OCI-LY7 (cell line): ENCODE data around the gene APBB1IP. TPM values are rescaled to one million over a fixed set of nuclear protein-coding genes. Genes with fewer than 3 reads are reported as not detected.

Experiments
- BruUV-seq: library from RNA; stranded (reverse); fragments of 400-500 nt; replicated peaks from 2 replicates; lab custom pipeline; 2021; lab: Mats Ljungman, UMichigan
- CTCF ChIA-PET: fragments of 300-600 bp; sonication (Branson Sonifier 250); formaldehyde crosslinking; loops from one replicate; lab custom pipeline; 2022; ENCODE audit warnings: antibody characterized with exemption; ENCODE audit not compliant: unreplicated experiment; lab: Charles Lee
- POLR2A ChIA-PET: fragments of 300-600 bp; sonication (Branson Sonifier 250); formaldehyde crosslinking; loops from one replicate; lab custom pipeline; 2022; ENCODE audit warnings: antibody characterized with exemption; lab: Charles Lee
- DNase-seq: peaks from one replicate; pipeline ENCODE4 v3.0.0-alpha.2; 2015; ENCODE audit warnings: low spot score
- H2AFZ ChIP-seq: fragments of 200-600 bp; sonication (generic), shearing (Covaris generic); 2 replicates; pipeline ENCODE4 v1.6.1; 2014; ENCODE audit warnings: mild to moderate bottlenecking, antibody characterized with exemption, low read length, moderate library complexity
- H3K27ac ChIP-seq: fragments of 200-600 bp; sonication (generic); 2 replicates; pipeline ENCODE4 v1.5.1; 2014; ENCODE audit warnings: mixed run types, low read depth, mild to moderate bottlenecking, moderate library complexity, low read length, inconsistent platforms; ENCODE audit not compliant: poor library complexity, severe bottlenecking
- H3K36me3 ChIP-seq: fragments of 200-600 bp; sonication (generic); 2 replicates; pipeline ENCODE4 v1.6.1; 2014; ENCODE audit warnings: mild to moderate bottlenecking, antibody characterized with exemption, low read length, moderate library complexity, mixed read lengths; ENCODE audit not compliant: insufficient read depth
- H3K4me1 ChIP-seq: fragments of 200-600 bp; sonication (generic); 2 replicates; pipeline ENCODE4 v1.5.1; 2014; ENCODE audit warnings: mild to moderate bottlenecking, low read length; ENCODE audit not compliant: insufficient read depth, poor library complexity, severe bottlenecking
- H3K4me2 ChIP-seq: fragments of 200-600 bp; sonication (generic); 2 replicates; pipeline ENCODE4 v1.6.1; 2014; ENCODE audit warnings: mild to moderate bottlenecking, low read length
- H3K4me3 ChIP-seq: fragments of 200-600 bp; sonication (generic); 2 replicates; pipeline ENCODE4 v1.5.1; 2014; ENCODE audit warnings: mild to moderate bottlenecking, low read depth, low read length; ENCODE audit not compliant: poor library complexity, severe bottlenecking
- H3K79me2 ChIP-seq: fragments of 200-600 bp; sonication (generic); 2 replicates; pipeline ENCODE4 v1.6.1; 2016; ENCODE audit warnings: low read depth, mild to moderate bottlenecking, low read length, moderate library complexity, mixed read lengths; ENCODE audit not compliant: insufficient read depth
- H3K9me2 ChIP-seq: fragments of 200-600 bp; sonication (generic); 2 replicates; pipeline ENCODE4 v1.6.1; 2016; ENCODE audit warnings: mild to moderate bottlenecking, low read length, mixed read lengths; ENCODE audit not compliant: insufficient read depth
- H3K9me3 ChIP-seq: fragments of 200-600 bp; sonication (generic); 2 replicates; pipeline ENCODE4 v1.6.1; 2014; ENCODE audit warnings: mild to moderate bottlenecking, mixed run types, low read length, mixed read lengths
- H4K20me1 ChIP-seq: fragments of 200-600 bp; sonication (generic); 2 replicates; pipeline ENCODE4 v1.6.1; 2014; ENCODE audit warnings: mild to moderate bottlenecking, antibody characterized with exemption, low read length, moderate library complexity, mixed read lengths; ENCODE audit not compliant: insufficient read depth
- EZH2phosphoT487 ChIP-seq: fragments of 200-600 bp; sonication (generic); IDR thresholded peaks from 2 replicates; pipeline ENCODE4 v1.6.1; 2018; ENCODE audit warnings: low read depth, borderline replicate concordance, mild to moderate bottlenecking, mixed run types, antibody characterized with exemption, low read length, moderate library complexity, mixed read lengths
- intact Hi-C: fragments of 100-400 bp; cut with micrococcal nuclease; formaldehyde crosslinking; loops from one replicate; pipeline ENCODE4 v1.10.0; 2022; ENCODE audit not compliant: unreplicated experiment
- total RNA-seq, 2 experiments: library from RNA; depleted of rRNA in 1 of 2; stranded (reverse); fragments of >200 nt in 1 of 2; shearing (Covaris generic) in 1 of 2; gene quantifications; 2 replicates each; pipeline ENCODE4 v1.2.3, GENCODE V29; 2014 to 2022
- TF ChIP-seq, protein P1 (sequence below): fragments of 200-600 bp; sonication (generic); conservative IDR thresholded peaks from 2 replicates; pipeline ENCODE4 v1.5.1; 2014; ENCODE audit warnings: mild to moderate bottlenecking, antibody characterized with exemption, low read length, moderate library complexity, mixed read lengths

The APBB1IP gene
- total RNA-seq, 2 experiments from 2014 or later, result 65.8 to 167 TPM

- DNase-seq, result no peak
- no TSS peak for BruUV-seq
- Histone ChIP-seq H3K9me2 (no peaks in the 10 kb centered on the region), H3K9me3 (no peaks in the 10 kb centered on the region), H3K4me1 (no peaks in the 10 kb centered on the region), H3K27ac (no peak overlapping the region), H4K20me1 (no peaks in the 10 kb centered on the region), H3K4me2 (no peak overlapping the region), H2AFZ (no peak overlapping the region), H3K79me2 (no peaks in the 10 kb centered on the region), H3K4me3 (no peak overlapping the region), H3K36me3 (peaks cover 99% of the 10 kb centered on the region)
- intact Hi-C loops, result no loop called here
- ChIA-PET POLR2A (interaction anchor here (1.4 kb wide), 1 partner anchor 17 kb away, joined by 7 read pairs; no protein-coding TSS in a partner anchor), CTCF (no interaction called here)
- TF ChIP-seq, protein P1, sequence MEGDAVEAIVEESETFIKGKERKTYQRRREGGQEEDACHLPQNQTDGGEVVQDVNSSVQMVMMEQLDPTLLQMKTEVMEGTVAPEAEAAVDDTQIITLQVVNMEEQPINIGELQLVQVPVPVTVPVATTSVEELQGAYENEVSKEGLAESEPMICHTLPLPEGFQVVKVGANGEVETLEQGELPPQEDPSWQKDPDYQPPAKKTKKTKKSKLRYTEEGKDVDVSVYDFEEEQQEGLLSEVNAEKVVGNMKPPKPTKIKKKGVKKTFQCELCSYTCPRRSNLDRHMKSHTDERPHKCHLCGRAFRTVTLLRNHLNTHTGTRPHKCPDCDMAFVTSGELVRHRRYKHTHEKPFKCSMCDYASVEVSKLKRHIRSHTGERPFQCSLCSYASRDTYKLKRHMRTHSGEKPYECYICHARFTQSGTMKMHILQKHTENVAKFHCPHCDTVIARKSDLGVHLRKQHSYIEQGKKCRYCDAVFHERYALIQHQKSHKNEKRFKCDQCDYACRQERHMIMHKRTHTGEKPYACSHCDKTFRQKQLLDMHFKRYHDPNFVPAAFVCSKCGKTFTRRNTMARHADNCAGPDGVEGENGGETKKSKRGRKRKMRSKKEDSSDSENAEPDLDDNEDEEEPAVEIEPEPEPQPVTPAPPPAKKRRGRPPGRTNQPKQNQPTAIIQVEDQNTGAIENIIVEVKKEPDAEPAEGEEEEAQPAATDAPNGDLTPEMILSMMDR, result peak; percentile 47; the same call in 1 of the 2 replicates
- TF ChIP-seq EZH2phosphoT487, result no peak
Observed at GRCh38 chr10:26516540-26517101, 78.5 kb downstream of the APBB1IP start.

DNA sequence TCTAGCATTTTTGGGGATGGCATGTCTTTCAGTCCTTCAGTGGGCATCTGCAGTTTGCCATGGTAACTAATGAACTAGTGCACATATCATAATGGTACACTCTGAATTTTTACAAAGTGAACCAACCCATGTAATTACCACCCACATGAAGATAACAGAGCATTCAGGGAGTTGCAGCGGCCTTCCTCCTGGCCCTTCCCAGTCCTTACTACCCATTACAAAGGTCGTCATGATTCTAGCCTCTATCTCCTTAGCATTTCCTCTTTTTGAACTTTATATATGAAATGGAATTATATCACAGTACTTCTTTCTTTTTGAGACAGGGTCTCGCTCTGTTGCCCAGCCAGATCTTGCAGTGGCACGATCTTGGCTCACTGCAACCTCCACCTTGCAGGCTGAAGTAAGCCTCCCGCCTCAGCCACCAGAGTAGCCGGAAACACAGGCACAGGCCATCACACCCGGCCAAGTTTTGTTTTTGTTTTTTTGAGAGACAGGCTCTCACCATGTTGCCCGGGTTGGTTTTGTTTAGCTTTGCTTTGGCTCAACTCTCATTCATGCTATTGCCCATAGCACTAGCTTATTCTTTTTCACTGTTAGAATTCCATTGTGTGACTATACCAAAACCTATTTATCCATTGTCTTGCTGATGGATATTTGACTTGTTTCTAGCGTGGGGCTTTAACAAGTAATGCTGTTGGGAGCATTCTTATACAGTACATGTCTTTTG is 79.2 kb downstream of the APBB1IP start:
- H3K9me2 ChIP-seq, result no peaks in the 10 kb centered on the region
- H2AFZ ChIP-seq, result no peak overlapping the region
- H4K20me1 ChIP-seq, result no peaks in the 10 kb centered on the region
- TF ChIP-seq EZH2phosphoT487, result no peak
- no peak overlapping the region for H3K4me2 ChIP-seq
- ChIA-PET POLR2A (interaction anchor here (0.6 kb wide), 1 partner anchor 718 kb away, joined by 4 read pairs; no protein-coding TSS in a partner anchor), CTCF (interaction anchor here (0.7 kb wide), 1 partner anchor 701 kb away, joined by 3 read pairs; no protein-coding TSS in a partner anchor)
- H3K4me1 ChIP-seq, result no peaks in the 10 kb centered on the region
- H3K4me3 ChIP-seq, result no peak overlapping the region
- BruUV-seq, result no TSS peak
- no peak for DNase-seq
- H3K9me3 ChIP-seq, result no peaks in the 10 kb centered on the region
- H3K79me2 ChIP-seq, result no peaks in the 10 kb centered on the region
- peaks cover 99% of the 10 kb centered on the region for H3K36me3 ChIP-seq
- intact Hi-C loops, result no loop called here
- H3K27ac ChIP-seq, result no peak overlapping the region

DNA sequence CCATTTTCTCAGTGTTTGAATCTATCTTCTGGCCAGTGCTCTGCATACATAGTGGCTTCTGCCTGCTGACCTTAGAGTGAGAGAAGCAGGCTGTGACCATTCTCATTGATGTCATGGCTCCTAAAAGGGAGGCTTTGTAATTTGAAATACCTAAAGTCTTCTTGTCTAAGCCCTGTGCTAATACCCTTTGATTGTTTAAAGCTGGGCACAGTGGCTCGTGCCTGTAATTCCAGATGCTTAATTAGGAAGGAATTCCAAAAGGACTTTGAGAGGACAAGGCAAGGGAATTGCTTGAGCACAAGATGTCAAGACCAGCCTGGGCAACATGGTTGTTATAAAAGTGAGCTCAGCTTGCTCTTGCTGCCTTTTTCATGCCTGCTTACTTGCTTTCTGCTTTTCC is 81.7 kb downstream of the APBB1IP start:
- H3K4me3 ChIP-seq, result no peak overlapping the region
- BruUV-seq, result no TSS peak
- no peak overlapping the region for H2AFZ ChIP-seq
- peaks cover 99% of the 10 kb centered on the region for H3K36me3 ChIP-seq
- DNase-seq, result no peak
- no peak for TF ChIP-seq EZH2phosphoT487
- TF ChIP-seq, protein P1, result no peak
- no peaks in the 10 kb centered on the region for H3K9me3 ChIP-seq
- no peaks in the 10 kb centered on the region for H3K4me1 ChIP-seq
- no peak overlapping the region for H3K4me2 ChIP-seq
- ChIA-PET POLR2A (interaction anchor here (0.6 to 1.0 kb wide), 3 partner anchors 9 to 64 kb away, joined by 3 to 4 read pairs (median 3); no protein-coding TSS in a partner anchor), CTCF (no interaction called here)
- no peaks in the 10 kb centered on the region for H3K79me2 ChIP-seq
- no peak overlapping the region for H3K27ac ChIP-seq
- H4K20me1 ChIP-seq, result no peaks in the 10 kb centered on the region
- intact Hi-C loops, result no loop called here
- no peaks in the 10 kb centered on the region for H3K9me2 ChIP-seq
